ENCODE measurements around the gene ADGRG3.

Gene ADGRG3

DNA sequence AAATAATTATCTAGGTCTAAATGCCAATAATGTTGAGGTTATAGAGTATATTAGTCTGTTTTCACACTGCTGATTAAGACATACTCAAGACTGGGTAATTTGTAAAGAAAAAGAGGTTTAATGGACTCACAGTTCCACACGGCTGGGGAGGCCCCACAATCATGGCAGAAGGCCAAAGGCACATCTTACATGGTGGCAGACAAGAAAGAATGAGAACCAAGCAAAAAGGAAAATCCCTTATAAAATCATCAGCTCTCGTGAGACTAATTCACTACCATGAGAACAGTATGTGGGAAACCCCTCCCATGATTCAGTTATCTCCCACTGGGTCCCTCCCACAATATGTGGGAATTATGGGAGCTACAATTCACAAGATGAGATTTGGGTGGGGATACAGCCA is 64.6 kb downstream of the ADGRG3 start:
- Histone ChIP-seq H3F3A (ENCODE audit: control insufficient read depth, insufficient read depth) (no peaks in the 10 kb centered on the region), H4K20me1 (ENCODE audit: control insufficient read depth, insufficient read depth, low read depth, low read length) (no peaks in the 10 kb centered on the region), H3K4me2 (ENCODE audit: low read length) (no peak overlapping the region), H3K4me1 (ENCODE audit: control insufficient read depth, low read length) (peaks cover 20% of the 10 kb centered on the region), H3K27me3 (ENCODE audit: control insufficient read depth, low read length) (no peaks in the 10 kb centered on the region), H3K27ac (ENCODE audit: low read depth, low read length) (no peak overlapping the region), H3K9me3 (ENCODE audit: control insufficient read depth, insufficient read depth, low read length) (no peaks in the 10 kb centered on the region), H3K36me3 (ENCODE audit: control insufficient read depth, low read length) (peaks cover 14% of the 10 kb centered on the region), H3K79me2 (ENCODE audit: control insufficient read depth, low read length) (peaks cover 30% of the 10 kb centered on the region), H3K9me2 (replicated peaks; ENCODE audit: control insufficient read depth, low read length) (no peaks in the 10 kb centered on the region), H3K4me3 (ENCODE audit: low read length) (no peak overlapping the region)
- TF ChIP-seq, protein P1, sequence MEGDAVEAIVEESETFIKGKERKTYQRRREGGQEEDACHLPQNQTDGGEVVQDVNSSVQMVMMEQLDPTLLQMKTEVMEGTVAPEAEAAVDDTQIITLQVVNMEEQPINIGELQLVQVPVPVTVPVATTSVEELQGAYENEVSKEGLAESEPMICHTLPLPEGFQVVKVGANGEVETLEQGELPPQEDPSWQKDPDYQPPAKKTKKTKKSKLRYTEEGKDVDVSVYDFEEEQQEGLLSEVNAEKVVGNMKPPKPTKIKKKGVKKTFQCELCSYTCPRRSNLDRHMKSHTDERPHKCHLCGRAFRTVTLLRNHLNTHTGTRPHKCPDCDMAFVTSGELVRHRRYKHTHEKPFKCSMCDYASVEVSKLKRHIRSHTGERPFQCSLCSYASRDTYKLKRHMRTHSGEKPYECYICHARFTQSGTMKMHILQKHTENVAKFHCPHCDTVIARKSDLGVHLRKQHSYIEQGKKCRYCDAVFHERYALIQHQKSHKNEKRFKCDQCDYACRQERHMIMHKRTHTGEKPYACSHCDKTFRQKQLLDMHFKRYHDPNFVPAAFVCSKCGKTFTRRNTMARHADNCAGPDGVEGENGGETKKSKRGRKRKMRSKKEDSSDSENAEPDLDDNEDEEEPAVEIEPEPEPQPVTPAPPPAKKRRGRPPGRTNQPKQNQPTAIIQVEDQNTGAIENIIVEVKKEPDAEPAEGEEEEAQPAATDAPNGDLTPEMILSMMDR (IDR thresholded peaks at IDR 0.05; ENCODE audit: low read depth, low read length, poor library complexity, severe bottlenecking), result no peak
- no peak for TF ChIP-seq EZH2phosphoT487 (IDR thresholded peaks at IDR 0.05; ENCODE audit: borderline replicate concordance, low read length)

DNA sequence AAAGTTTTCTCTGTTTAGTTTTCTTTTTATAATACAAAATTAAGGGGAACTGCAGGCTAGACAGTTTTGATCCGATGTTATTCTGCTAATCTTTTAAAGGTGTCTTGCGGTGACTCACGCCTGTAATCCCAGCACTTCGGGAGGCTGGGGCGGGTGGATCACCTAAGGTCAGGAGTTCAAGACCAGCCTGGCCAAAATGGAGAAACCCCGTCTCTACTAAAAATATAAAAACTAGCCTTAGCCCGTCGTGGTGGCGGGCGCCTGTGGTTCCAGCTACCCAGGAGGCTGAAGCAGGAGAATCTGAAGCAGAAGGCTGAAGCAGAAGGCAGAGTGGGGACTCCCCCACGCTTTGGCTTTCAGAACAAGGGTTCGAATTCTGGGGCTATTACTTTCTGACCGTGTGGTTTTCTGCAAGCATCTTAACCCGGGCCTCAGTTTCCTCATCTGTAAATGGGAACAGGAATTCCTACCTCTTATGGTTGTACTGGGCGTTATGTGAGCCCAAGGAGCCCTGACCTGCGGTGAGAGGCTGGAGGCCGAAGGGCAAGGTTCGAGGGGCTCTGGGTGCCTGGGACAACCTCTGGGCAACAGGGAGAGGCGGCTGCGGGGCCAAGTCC is 66.3 kb downstream of the ADGRG3 start:
- Histone ChIP-seq H3K27ac (ENCODE audit: low read depth, low read length) (no peak overlapping the region), H3K27me3 (ENCODE audit: control insufficient read depth, low read length) (no peaks in the 10 kb centered on the region), H3K4me2 (ENCODE audit: low read length) (peak overlapping the region; percentile 90), H3K4me3 (ENCODE audit: low read length) (peak overlapping the region; percentile 90), H3K4me1 (ENCODE audit: control insufficient read depth, low read length) (peaks cover 20% of the 10 kb centered on the region), H3F3A (ENCODE audit: control insufficient read depth, insufficient read depth) (no peaks in the 10 kb centered on the region), H3K9me3 (ENCODE audit: control insufficient read depth, insufficient read depth, low read length) (no peaks in the 10 kb centered on the region), H3K36me3 (ENCODE audit: control insufficient read depth, low read length) (peaks cover 22% of the 10 kb centered on the region), H4K20me1 (ENCODE audit: control insufficient read depth, insufficient read depth, low read depth, low read length) (no peaks in the 10 kb centered on the region), H3K79me2 (ENCODE audit: control insufficient read depth, low read length) (peaks cover 43% of the 10 kb centered on the region), H3K9me2 (replicated peaks; ENCODE audit: control insufficient read depth, low read length) (no peaks in the 10 kb centered on the region)
- TF ChIP-seq EZH2phosphoT487 (IDR thresholded peaks at IDR 0.05; ENCODE audit: borderline replicate concordance, low read length), result no peak
- TF ChIP-seq, protein P1 (IDR thresholded peaks at IDR 0.05; ENCODE audit: low read depth, low read length, poor library complexity, severe bottlenecking), result no peak

DNA sequence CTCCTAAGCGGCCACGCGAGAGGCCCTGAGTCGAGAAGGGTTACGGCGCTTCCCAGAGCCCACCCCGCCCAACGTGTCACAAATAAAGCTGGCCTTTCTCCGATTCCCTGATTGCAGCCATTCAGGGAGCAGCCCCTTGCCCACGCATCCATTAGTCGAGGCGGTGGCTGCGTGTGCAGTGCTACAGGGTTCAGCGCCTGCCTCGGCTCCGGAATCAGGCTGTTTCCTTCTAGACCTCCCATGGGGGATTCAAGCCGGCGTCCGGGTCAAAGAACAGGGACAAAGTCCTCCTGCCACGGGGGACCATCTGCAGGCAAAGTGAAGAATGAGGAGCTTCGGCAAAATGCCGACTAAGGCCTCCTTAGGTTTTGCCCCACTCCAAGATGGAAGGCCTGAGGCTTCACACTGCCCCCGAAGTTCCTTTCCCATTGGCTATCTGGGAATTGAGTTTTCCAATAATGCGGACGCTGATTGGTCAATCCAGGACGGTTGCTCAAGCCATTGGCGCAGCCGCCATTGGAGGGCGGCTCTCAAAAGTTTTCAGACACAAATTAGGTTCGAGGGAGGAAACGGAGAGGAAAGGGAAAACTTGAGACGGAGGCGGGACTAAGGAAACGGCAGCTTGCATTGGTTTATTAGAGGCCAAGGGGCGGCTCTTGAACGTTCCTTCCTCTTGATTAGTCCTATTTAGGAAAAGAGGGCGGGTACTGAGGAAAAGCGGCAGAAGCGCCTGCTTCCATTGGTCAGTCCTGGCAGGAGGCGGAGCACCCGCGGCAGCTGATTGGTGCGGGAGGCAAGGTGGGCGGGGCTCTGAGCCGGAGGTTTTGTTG is 67.0 kb downstream of the ADGRG3 start:
- Histone ChIP-seq H3K4me3 (ENCODE audit: low read length) (peak overlapping the region; percentile 98), H3K4me1 (ENCODE audit: control insufficient read depth, low read length) (peaks cover 20% of the 10 kb centered on the region)
- TF ChIP-seq, protein P1 (IDR thresholded peaks at IDR 0.05; ENCODE audit: low read depth, low read length, poor library complexity, severe bottlenecking), result no peak
- no peak for TF ChIP-seq EZH2phosphoT487 (IDR thresholded peaks at IDR 0.05; ENCODE audit: borderline replicate concordance, low read length)

More for the DNA sequence above, 67.0 kb downstream of the ADGRG3 start:
- no peaks in the 10 kb centered on the region for H4K20me1 ChIP-seq (ENCODE audit: control insufficient read depth, insufficient read depth, low read depth, low read length)
- H3F3A ChIP-seq (ENCODE audit: control insufficient read depth, insufficient read depth), result no peaks in the 10 kb centered on the region
- peak overlapping the region; percentile 97 for H3K4me2 ChIP-seq (ENCODE audit: low read length)
- no peaks in the 10 kb centered on the region for H3K9me3 ChIP-seq (ENCODE audit: control insufficient read depth, insufficient read depth, low read length)
- H3K27me3 ChIP-seq (ENCODE audit: control insufficient read depth, low read length), result no peaks in the 10 kb centered on the region
- H3K36me3 ChIP-seq (ENCODE audit: control insufficient read depth, low read length), result peaks cover 27% of the 10 kb centered on the region
- H3K79me2 ChIP-seq (ENCODE audit: control insufficient read depth, low read length), result peaks cover 46% of the 10 kb centered on the region
- H3K9me2 ChIP-seq (replicated peaks; ENCODE audit: control insufficient read depth, low read length), result no peaks in the 10 kb centered on the region
- no peak overlapping the region for H3K27ac ChIP-seq (ENCODE audit: low read depth, low read length)

All from DOHH2 (cell line).